NT2/D1 (cell line): Measurements from ENCODE around the gene TTBK2.
"Not testable (repeated sequence)": the region's sequence is repeated elsewhere in the genome, so short reads cannot be mapped to it uniquely, and the experiment has no call there.

Experiments used
- SUZ12 ChIP-seq: IDR thresholded peaks from 2 replicates; pipeline ENCODE4 v1.6.1; 2011; ENCODE audit not compliant: insufficient read length, insufficient read depth; ENCODE audit errors: extremely low read depth
- YY1 ChIP-seq: IDR thresholded peaks from 2 replicates; pipeline ENCODE4 v1.6.1; 2011; ENCODE audit not compliant: insufficient read length, insufficient read depth
- ZNF274 ChIP-seq: IDR thresholded peaks from 2 replicates; pipeline ENCODE4 v1.6.1; 2011; ENCODE audit warnings: mild to moderate bottlenecking, low read depth, low read length

- not testable (repeated sequence) for TF ChIP-seq YY1, SUZ12, ZNF274
Measured at GRCh38 chr15:42764154-42764731, 156.3 kb downstream of the TTBK2 start.
